Measurements from ENCODE around the gene LDLRAD1.

Gene LDLRAD1

GRCh38 chr1:53962395-53962794 is 55.6 kb downstream of the LDLRAD1 start:
- CTCF ChIA-PET = interaction anchor here (0.5 to 1.0 kb wide), 3 partner anchors 84 to 606 kb away, joined by 3 to 4 read pairs (median 4); no protein-coding TSS in a partner anchor

GRCh38 chr1:53959664-53960250 is 58.2 kb downstream of the LDLRAD1 start:
- Histone ChIP-seq H3K36me3 (ENCODE audit: control insufficient read depth in 2 of 2, insufficient read depth in 1 of 2, low read length in 2 of 2) (peaks cover 13 to 78% of the 10 kb centered on the region in 2 experiments; a peak in 2 of 3 replicates), H3K27ac (ENCODE audit: extremely low read depth, low read depth, low read length) (no peak overlapping the region), H3K9me3 (ENCODE audit: control insufficient read depth, insufficient read depth, low read depth, low read length) (no peaks in the 10 kb centered on the region), H3K4me1 (ENCODE audit: control insufficient read depth, insufficient read depth, low read length) (no peaks in the 10 kb centered on the region), H3K4me3 (ENCODE audit: low read depth, low read length) (no peak overlapping the region)
- TF ChIP-seq ZNF654 (tag by site-specific recombination; IDR thresholded peaks at IDR 0.05; ENCODE audit: low read depth) (peak; percentile 35), INSM2 (tag by site-specific recombination; IDR thresholded peaks at IDR 0.05) (no peak), HOXD13 (CRISPR knock-in tag; IDR thresholded peaks at IDR 0.05; ENCODE audit: borderline replicate concordance) (no peak), CTCF (tag by site-specific recombination; IDR thresholded peaks at IDR 0.05) (peak; percentile 34; the same call in 1 of the 2 replicates)
- POLR2A ChIA-PET = interaction anchor here (0.6 to 2.6 kb wide), 3 partner anchors 11 to 93 kb away, joined by 3 to 15 read pairs (median 4); partner anchors contain the start of genes IFT25, LRRC42 and TMEM59
- CTCF ChIA-PET = interaction anchor here (0.6 to 3.7 kb wide), 48 partner anchors 9 to 1806 kb away, joined by 3 to 58 read pairs (median 4); partner anchors contain the start of genes DIO1, IFT25 and TMEM59

More at GRCh38 chr1:53962395-53962794, 55.6 kb downstream of the LDLRAD1 start:
- no peak overlapping the region for H3K27ac ChIP-seq (ENCODE audit: extremely low read depth, low read depth, low read length)
- H3K4me3 ChIP-seq (ENCODE audit: low read depth, low read length) = no peak overlapping the region
- TF ChIP-seq YY2 (tag by site-specific recombination; IDR thresholded peaks at IDR 0.05) (no peak), ZNF555 (tag by site-specific recombination; conservative IDR thresholded peaks at IDR 0.05) (no peak), ZBTB11 (tag by site-specific recombination; conservative IDR thresholded peaks at IDR 0.05; ENCODE audit: low read depth) (no peak), ZNF747 (tag by site-specific recombination; IDR thresholded peaks at IDR 0.05) (no peak), ZNF623 (tag by site-specific recombination; IDR thresholded peaks at IDR 0.05) (no peak), ZNF175 (tag by site-specific recombination; IDR thresholded peaks at IDR 0.05) (no peak), EGR2 (tag by site-specific recombination; IDR thresholded peaks at IDR 0.05; ENCODE audit: low read depth) (no peak), ZNF473 (tag by site-specific recombination; IDR thresholded peaks at IDR 0.05) (no peak), ZNF416 (tag by site-specific recombination; IDR thresholded peaks at IDR 0.05) (no peak)
- POLR2A ChIA-PET = no interaction called here
- no peaks in the 10 kb centered on the region for H3K9me3 ChIP-seq (ENCODE audit: control insufficient read depth, insufficient read depth, low read depth, low read length)
- no peaks in the 10 kb centered on the region for H3K4me1 ChIP-seq (ENCODE audit: control insufficient read depth, insufficient read depth, low read length)
- H3K36me3 ChIP-seq (ENCODE audit: control insufficient read depth in 2 of 2, insufficient read depth in 1 of 2, low read length in 2 of 2) = peaks cover 18 to 86% of the 10 kb centered on the region in 2 experiments

Data from HEK293 (cell line).